HG03571 (cell line): ENCODE results near the gene NMT1.
A peak's percentile ranks its signal among the peaks of the same experiment; 100 is the strongest.
"Not testable (repeated sequence)": the region's sequence is repeated elsewhere in the genome, so short reads cannot be mapped to it uniquely, and the experiment has no call there.

Source experiments
- ATAC-seq: cut with Tn5 transposase; IDR thresholded peaks from one replicate; pipeline ENCODE4 v1.9.1; 2021; ENCODE audit not compliant: unreplicated experiment

The NMT1 gene

DNA sequence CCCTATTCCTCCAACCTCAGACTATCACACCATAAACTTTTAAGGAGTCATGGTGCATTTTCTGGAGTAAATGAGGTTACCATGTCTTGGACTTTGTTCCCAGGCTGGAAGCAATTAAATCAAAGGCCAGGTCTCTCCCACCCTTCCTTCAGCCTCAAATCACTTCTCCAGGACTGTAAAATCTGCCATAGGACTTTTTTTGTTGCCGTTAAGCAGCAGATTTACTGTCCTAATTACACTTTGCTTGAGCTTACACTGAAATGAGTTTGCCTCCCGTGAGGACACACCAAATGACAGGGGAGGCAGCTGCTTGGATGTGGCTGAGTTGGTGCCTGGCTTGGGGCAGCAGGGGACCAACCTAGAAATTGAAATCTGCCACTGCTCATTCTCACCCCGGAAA is 24.4 kb upstream of the NMT1 start:
- no peak for ATAC-seq

- no peak for ATAC-seq
Observed at GRCh38 chr17:45038728-45039634, 22.1 kb upstream of the NMT1 start.

GRCh38 chr17:45040459-45040858 is 20.7 kb upstream of the NMT1 start:
- no peak for ATAC-seq

- ATAC-seq: no peak
Observed at GRCh38 chr17:45042346-45043120, 18.6 kb upstream of the NMT1 start.

DNA sequence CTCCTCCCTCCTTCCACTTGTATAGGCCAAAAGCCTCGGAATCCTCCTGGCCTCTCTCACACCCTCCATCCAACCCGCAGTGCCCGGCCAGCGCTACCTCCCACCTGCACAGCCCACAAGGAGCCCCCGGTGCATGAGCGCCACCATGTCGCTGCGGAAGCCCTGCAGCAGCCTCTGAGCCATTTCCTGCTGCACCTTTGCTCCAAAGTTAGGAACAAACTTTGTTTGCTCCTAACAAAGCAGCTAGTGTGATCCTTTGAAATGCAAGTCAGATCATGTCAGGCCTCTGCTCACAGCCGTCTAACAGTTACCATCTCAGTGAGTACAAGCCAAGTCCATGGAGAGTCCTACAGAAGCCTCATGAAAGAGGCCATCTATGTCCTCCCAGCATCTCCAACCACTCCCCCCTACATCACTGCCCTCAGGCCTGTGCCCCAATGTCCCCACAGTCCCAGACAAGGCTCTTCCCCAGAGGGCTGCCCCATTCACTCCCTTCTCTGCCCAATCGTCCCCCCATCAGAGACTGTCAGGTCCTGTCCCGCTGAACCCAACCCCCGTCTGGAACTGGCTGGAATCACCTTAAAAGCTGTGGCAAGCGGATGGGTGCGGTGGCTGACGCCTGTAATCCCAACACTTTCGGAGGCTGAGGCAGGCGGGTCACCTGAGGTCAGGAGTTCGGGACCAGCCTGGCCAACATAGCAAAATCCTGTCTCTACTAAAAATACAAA is 17.1 kb upstream of the NMT1 start:
- no peak for ATAC-seq

DNA sequence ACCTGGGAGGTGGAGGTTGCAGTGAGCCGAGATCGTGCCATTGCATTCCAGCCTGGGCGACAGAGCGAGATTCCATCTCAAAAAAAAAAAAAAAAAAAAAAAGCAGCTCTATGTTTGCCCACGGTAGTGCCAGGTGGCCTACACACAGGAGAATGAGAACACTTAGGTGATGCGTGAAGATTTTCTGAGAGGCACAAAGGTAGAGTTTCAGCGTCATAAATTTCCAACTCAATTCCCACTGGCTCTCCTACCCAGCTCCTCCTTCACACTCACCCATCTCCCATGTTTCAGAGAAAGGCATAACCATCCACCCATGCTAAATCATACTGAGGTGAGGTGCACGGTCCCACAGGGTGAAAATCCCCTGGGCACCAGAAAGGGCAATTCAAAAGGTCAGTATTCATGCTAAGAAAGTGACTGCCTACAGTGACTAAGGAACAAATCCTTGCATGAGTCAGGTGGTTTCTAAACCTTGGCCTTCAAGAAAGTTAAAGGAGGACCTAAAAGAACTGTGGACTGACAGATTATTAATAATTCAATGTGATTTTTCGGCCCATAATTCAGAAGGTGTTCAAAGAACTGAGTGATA is 14.5 kb upstream of the NMT1 start:
- ATAC-seq: no peak

GRCh38 chr17:45048795-45049563 is 12.1 kb upstream of the NMT1 start:
- ATAC-seq: no peak

DNA sequence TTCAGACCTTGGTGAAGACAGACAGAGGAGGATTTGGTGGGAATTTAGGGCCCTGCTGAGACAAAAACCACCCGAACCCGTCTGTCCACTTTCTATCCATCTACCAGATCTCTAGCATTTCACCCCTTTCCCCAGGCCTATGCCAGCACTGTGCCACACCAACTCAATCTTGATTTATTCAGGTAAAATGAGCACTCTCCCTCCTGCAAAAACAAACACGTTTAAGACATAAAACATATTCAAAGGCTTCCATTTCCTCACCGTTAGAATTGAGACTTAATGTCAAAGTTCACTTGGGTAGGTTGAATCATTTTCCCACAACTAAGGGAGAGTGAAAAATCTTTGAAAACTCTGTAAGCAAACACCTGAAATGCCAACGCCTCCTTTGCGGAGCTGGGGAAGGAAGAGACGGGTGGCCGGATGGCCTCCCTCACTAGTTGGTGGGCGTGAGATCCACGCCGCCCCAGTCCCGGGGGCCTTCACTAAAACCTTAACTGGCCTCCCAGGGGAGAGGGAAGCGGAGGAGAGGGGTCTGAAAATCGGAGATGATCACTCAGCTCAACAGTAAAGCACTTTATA is 10.5 kb upstream of the NMT1 start:
- no peak for ATAC-seq

DNA sequence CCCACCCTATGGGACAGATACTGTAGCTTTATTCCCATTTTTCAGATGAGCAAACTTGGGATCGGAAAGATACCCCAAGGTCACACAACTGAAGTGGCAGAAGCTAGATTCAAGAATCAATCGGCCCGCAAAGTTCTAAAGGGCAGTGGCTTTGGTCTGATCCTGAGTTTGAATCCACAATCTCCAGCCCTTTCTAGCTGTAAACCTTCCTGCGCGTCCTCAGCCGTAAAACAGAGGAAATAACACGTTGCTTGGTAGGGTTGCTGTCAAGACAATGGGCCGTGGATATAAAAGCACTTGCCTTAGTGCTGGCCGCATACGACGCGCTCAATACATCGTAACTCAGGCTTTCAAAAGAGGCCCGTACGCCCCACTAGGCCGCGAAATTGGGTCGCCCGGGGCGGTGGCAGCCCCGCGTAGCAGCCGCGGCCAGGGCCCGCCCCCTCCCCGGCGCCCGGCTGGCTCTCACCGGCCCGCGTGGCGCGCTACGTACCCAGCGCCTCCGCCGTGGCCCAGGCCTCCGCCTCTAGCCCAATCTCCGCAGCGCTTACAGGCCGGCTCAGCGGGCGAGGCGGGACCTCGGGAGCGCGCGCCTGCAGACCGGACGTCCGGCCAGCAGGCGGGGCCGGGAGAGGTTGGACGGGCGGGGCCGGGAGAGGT is 9.9 kb upstream of the NMT1 start, which contains the start of gene DCAKD:
Gene DCAKD, minus strand, starts transcription at position 573 of the 660 bp plus-strand sequence. CDS start 16,747 bp downstream, outside the sequence.
- ATAC-seq: peak; percentile 76

DNA sequence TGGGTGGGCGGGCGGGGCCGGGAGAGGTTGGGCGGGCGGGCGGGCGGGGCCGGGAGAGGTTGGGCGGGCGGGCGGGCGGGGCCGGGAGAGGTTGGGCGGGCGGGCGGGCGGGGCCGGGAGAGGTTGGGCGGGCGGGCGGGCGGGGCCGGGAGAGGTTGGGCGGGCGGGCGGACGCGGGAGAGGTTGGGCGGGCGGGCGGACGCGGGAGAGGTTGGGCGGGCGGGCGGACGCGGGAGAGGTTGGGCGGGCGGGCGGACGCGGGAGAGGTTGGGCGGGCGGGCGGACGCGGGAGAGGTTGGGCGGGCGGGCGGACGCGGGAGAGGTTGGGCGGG is 9.4 kb upstream of the NMT1 start:
- not testable (repeated sequence) for ATAC-seq

GRCh38 chr17:45052052-45052772 is 8.9 kb upstream of the NMT1 start:
- ATAC-seq: no peak

- ATAC-seq: no peak
Observed at GRCh38 chr17:45060382-45060796, 728 bp upstream of the NMT1 start.

DNA sequence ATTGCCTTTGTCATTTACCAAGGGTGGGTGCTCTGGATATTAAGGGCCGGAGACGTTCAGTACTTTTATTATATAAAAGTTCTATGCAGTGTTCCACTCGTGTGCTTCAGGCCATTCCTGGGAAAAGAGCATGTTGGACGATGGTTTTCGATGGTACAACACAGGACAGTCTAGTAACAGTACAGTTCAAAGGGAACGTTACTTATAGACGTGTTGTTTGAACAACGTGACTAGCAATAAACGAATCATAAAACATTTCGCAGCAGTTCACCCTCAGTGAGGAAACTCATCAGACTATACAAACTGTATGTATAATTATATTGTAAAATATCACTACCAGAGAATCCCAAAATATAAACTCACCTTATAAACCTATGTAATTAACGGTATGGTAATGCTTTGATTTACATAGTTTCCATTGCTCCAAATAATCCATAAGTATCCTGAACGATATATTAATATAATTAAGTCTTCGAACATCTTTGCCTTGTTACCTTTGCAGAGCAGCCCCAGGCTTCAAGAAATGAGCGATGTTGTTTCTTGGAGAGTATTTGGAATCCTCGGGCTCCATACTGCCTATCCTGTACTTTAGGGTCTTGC is 589 bp downstream of the NMT1 start:
- no peak for ATAC-seq

DNA sequence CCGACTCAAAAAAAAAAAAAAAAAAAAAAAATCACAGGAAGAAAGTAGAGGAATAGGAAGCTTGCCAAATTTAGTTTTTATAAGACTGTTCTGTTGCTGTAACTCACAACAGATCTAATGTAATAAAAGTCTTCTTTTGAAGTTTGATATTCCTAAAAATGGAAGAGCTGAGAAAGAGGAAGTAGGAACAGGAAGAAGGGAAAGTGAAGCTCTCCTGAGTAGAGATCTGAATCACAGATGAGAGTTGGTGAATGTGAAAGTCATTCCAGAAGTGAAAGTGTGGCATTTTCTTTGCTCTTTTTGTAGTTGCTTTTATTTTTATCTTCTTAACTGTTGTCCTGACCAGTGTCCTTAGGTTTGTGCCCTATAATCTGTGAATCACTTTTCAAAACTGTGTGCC is 2.1 kb downstream of the NMT1 start:
- ATAC-seq: no peak

GRCh38 chr17:45067637-45068036 is 6.5 kb downstream of the NMT1 start:
- ATAC-seq: no peak

- ATAC-seq: no peak
Observed at GRCh38 chr17:45070001-45070400, 8.9 kb downstream of the NMT1 start.

DNA sequence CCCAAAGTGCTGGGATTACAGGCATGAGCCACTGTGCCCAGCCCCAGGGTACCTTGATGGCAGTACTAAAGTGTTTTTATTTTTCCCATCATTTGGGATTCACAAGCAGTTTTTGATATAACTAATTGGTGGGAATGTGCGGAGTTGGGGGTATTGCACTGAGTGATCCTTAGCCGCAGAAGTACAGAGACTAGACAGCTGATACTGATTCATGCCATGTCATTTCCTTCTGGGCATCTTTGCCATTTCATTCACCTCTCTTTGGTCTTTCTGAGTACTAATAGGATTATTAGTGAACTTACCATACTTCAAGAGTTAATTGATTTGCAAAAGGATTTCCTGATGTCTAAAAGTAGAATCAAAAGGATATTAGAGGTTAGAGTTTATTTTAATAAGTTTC is 9.7 kb downstream of the NMT1 start:
- ATAC-seq: no peak

GRCh38 chr17:45073414-45074070 is 12.4 kb downstream of the NMT1 start:
- ATAC-seq: no peak
